ENCODE results near the gene HNRNPUL2.
A peak's percentile ranks its signal among the peaks of the same experiment; 100 is the strongest.

DNA sequence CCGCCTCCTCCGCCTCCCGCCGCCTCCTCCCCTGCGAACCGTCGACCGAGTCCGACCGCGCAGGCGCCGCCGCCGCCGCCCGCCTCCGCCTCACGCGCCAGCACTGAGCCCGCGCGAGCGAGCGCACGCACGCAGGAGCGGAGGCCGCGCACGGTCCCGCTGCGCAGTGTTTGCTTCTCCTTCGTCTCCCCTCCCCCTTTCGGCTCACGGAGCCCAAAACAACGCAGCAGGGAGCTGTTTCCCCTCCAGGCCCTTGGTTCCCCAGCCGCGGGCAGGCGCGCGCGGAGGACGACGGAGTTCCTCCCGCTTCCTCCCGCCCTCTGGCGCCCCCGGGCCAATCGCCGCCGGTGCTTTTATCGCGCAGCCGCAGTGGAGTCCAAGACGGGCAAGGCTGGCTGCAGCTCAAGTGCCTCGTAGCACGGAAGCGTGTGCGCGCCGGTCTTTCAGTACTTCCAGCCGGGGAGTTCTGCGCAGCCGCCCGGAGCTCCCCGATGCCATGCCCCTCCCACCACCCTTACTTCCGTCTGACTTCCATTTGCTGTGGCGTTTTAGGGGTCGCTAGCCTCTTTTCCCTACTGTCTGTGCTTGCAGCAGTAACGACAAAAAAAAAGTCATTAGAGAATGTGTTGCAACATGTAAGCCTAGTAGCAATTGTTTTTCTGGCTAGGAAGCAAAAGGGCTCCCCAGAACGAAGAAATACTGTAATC, at the start of gene HNRNPUL2:
- TF ChIP-seq, protein P1, sequence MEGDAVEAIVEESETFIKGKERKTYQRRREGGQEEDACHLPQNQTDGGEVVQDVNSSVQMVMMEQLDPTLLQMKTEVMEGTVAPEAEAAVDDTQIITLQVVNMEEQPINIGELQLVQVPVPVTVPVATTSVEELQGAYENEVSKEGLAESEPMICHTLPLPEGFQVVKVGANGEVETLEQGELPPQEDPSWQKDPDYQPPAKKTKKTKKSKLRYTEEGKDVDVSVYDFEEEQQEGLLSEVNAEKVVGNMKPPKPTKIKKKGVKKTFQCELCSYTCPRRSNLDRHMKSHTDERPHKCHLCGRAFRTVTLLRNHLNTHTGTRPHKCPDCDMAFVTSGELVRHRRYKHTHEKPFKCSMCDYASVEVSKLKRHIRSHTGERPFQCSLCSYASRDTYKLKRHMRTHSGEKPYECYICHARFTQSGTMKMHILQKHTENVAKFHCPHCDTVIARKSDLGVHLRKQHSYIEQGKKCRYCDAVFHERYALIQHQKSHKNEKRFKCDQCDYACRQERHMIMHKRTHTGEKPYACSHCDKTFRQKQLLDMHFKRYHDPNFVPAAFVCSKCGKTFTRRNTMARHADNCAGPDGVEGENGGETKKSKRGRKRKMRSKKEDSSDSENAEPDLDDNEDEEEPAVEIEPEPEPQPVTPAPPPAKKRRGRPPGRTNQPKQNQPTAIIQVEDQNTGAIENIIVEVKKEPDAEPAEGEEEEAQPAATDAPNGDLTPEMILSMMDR (IDR thresholded peaks at IDR 0.05; ENCODE audit: low read length) = peak; percentile 7; the same call in 1 of the 2 replicates
- no peak for TF ChIP-seq EZH2 (optimal IDR thresholded peaks at IDR 0.05; ENCODE audit: low read depth, low read length)
- TF ChIP-seq EZH2phosphoT487 (IDR thresholded peaks at IDR 0.05; ENCODE audit: low read length) = no peak
